ENCODE measurements around the gene TAF4.

The TAF4 gene

GRCh38 chr20:61969806-61970205, 95.9 kb downstream of the TAF4 start:
- ChIA-PET CTCF (no interaction called here), POLR2A (no interaction called here)
- TF ChIP-seq CTCF (IDR thresholded peaks at IDR 0.05; ENCODE audit: insufficient read depth, low read length, missing control alignments): no peak
- no peak for DNase-seq (ENCODE audit: low read depth, low spot score)
- H3K4me3 ChIP-seq (ENCODE audit: low read depth, low read length): no peak overlapping the region

- POLR2A ChIA-PET: no interaction called here
- DNase-seq (ENCODE audit: low read depth, low spot score): no peak
- no peak overlapping the region for H3K4me3 ChIP-seq (ENCODE audit: low read depth, low read length)
- TF ChIP-seq CTCF (IDR thresholded peaks at IDR 0.05; ENCODE audit: insufficient read depth, low read length, missing control alignments): no peak
- CTCF ChIA-PET: no interaction called here
Observed at GRCh38 chr20:61968932-61969331, 96.7 kb downstream of the TAF4 start.

- CTCF ChIA-PET: no interaction called here
- TF ChIP-seq CTCF (IDR thresholded peaks at IDR 0.05; ENCODE audit: insufficient read depth, low read length, missing control alignments): no peak
Observed at GRCh38 chr20:61968036-61968810, 97.5 kb downstream of the TAF4 start.

DNA sequence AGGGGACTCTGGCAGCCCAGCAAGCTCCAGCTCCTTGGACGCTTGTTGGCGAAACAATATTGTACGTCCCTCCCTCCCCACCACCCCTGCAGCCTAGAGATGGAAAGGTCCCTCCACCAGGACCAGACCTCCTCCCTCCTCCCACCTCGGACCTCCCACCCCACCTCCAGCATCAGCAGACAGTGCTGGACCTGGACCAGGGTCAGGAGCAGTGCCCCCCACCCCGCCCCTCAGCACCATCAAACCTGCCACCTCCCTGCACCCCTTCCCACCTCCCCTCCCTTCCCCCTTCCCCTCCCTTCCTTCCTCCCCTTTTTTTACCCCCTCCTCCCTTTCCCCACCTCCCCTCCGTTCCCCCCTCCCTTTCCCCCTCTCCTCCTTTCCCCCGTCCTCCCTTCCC, 98.4 kb downstream of the TAF4 start:
- TF ChIP-seq CTCF (IDR thresholded peaks at IDR 0.05; ENCODE audit: insufficient read depth, low read length, missing control alignments): no peak
- H3K4me3 ChIP-seq (ENCODE audit: low read depth, low read length): no peak overlapping the region
- DNase-seq (ENCODE audit: low read depth, low spot score): no peak
- ChIA-PET POLR2A (no interaction called here), CTCF (no interaction called here)

More at GRCh38 chr20:61968036-61968810, 97.5 kb downstream of the TAF4 start:
- H3K4me3 ChIP-seq (ENCODE audit: low read depth, low read length): no peak overlapping the region
- no peak for DNase-seq (ENCODE audit: low read depth, low spot score)
- POLR2A ChIA-PET: no interaction called here

GRCh38 chr20:61966492-61967244, 99.0 kb downstream of the TAF4 start:
- H3K4me3 ChIP-seq (ENCODE audit: low read depth, low read length): no peak overlapping the region
- ChIA-PET CTCF (no interaction called here), POLR2A (no interaction called here)
- TF ChIP-seq CTCF (IDR thresholded peaks at IDR 0.05; ENCODE audit: insufficient read depth, low read length, missing control alignments): no peak
- DNase-seq (ENCODE audit: low read depth, low spot score): no peak

DNA sequence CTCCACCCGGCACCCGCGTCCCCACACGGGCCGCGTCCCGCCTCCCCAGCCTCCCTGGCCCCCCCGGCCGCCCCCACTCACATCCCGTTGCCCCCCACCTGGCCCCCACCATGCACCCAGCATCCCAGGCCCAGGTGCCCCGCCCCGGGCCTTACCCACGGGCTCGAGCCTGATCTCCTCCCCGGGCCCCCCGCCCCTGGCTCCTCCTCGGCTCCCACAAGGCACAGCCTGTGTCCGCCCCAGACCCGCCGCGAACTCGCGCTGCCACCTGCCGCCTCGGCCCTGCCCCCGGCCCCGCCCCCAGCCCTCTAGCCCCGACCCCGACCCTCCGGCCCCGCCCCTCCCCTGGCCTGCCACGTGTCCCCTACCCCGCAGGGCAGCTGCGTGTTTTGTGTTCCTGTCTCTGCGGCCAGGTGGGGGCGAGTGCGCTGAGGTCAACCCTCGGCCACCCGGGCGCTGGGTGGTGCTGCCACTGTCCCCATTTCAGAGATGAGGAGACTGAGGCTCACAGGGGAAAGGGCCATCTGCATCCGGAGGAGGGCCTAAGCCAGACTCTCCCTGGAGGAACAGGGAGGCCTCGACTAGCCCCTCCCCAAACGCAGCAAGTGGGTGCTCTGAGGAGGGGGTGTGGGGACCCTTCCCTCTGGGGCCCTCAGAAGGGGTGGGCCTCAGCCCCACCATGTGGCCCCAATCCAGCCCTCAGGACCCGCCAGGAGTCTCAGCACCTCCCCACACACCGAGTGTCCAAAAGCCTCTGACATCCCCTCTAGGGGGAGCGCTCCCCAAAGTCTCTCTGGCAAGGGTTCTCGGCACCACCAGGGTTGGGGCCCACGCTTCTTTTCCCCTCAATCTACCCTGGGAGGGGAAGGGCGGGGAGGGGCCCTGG, 99.8 kb downstream of the TAF4 start:
- TF ChIP-seq CTCF (IDR thresholded peaks at IDR 0.05; ENCODE audit: insufficient read depth, low read length, missing control alignments): no peak
- DNase-seq (ENCODE audit: low read depth, low spot score): no peak
- CTCF ChIA-PET: no interaction called here
- POLR2A ChIA-PET: no interaction called here
- H3K4me3 ChIP-seq (ENCODE audit: low read depth, low read length): no peak overlapping the region
